Adrenal gland (tissue), 5 donors: ENCODE measurements around the gene TMA7.

Experiments used
- CTCF ChIP-seq, 6 experiments: fragments of 450-650 bp in 4 of 6; fragments of 200-600 bp in 2 of 6; sonication (generic) in 1 of 6; IDR thresholded peaks; 1 replicate in 5 of 6; 2 replicates in 1 of 6; pipeline versions ENCODE4 v1.5.1 to v1.8.0; 2016 to 2021; ENCODE audit warnings: antibody characterized with exemption in 6 of 6, mild to moderate bottlenecking in 2 of 6, moderate library complexity in 1 of 6
- POLR2A ChIP-seq, 2 donors: fragments of 450-650 bp; IDR thresholded peaks; one replicate each; pipeline ENCODE4 v1.6.1; 2017; ENCODE audit warnings: antibody characterized with exemption in 2 of 2, mild to moderate bottlenecking in 2 of 2, moderate library complexity in 1 of 2
- donor health status: DM: no; HTN: no; CAD: no.

GRCh38 chr3:48432411-48433371, 7.4 kb upstream of the TMA7 start:
- TF ChIP-seq CTCF (IDR thresholded peaks at IDR 0.05), result no peak
- no peak for TF ChIP-seq POLR2A (IDR thresholded peaks at IDR 0.05)
